IMR-90 (cell line): Measurements from ENCODE around the gene IGLON5.

Experiments
- BHLHE40 ChIP-seq: fragments of 150-350 bp; IDR thresholded peaks from 2 replicates; pipeline ENCODE4 v1.6.1; 2016; ENCODE audit warnings: mild to moderate bottlenecking, low read depth, low read length
- CEBPB ChIP-seq: IDR thresholded peaks from 2 replicates; pipeline ENCODE4 v1.6.1; 2012; ENCODE audit warnings: low read depth, low read length, improper control_type of control experiment
- CHD1 ChIP-seq: IDR thresholded peaks from 2 replicates; pipeline ENCODE4 v1.6.1; 2012; ENCODE audit warnings: low read depth, low read length, improper control_type of control experiment
- MAFK ChIP-seq: IDR thresholded peaks from 2 replicates; pipeline ENCODE4 v1.6.1; 2012; ENCODE audit warnings: low read depth, low read length, improper control_type of control experiment
- MAZ ChIP-seq: IDR thresholded peaks from 2 replicates; pipeline ENCODE4 v1.6.1; 2012; ENCODE audit warnings: low read depth, mild to moderate bottlenecking, low read length, improper control_type of control experiment, moderate library complexity, borderline replicate concordance
- MXI1 ChIP-seq: IDR thresholded peaks from 2 replicates; pipeline ENCODE4 v1.6.1; 2012; ENCODE audit warnings: low read depth, mild to moderate bottlenecking, low read length, moderate library complexity, borderline replicate concordance
- POLR2A ChIP-seq: IDR thresholded peaks from 2 replicates; pipeline ENCODE4 v1.6.1; 2012; ENCODE audit warnings: mild to moderate bottlenecking, low read depth, low read length
- RAD21 ChIP-seq: IDR thresholded peaks from 2 replicates; pipeline ENCODE4 v1.6.1; 2012; ENCODE audit warnings: low read length, improper control_type of control experiment
- RCOR1 ChIP-seq: IDR thresholded peaks from 2 replicates; pipeline ENCODE4 v1.6.1; 2012; ENCODE audit warnings: mild to moderate bottlenecking, low read length, improper control_type of control experiment; ENCODE audit not compliant: insufficient replicate concordance
- RFX5 ChIP-seq: IDR thresholded peaks from 2 replicates; pipeline ENCODE4 v1.8.0; 2012; ENCODE audit warnings: low read depth, mild to moderate bottlenecking, low read length, moderate library complexity
- SMC3 ChIP-seq: fragments of 150-350 bp; IDR thresholded peaks from 2 replicates; pipeline ENCODE4 v1.6.1; 2016; ENCODE audit warnings: low read depth, mild to moderate bottlenecking, antibody characterized with exemption, low read length, moderate library complexity
- TF ChIP-seq, protein P1 (sequence below): conservative IDR thresholded peaks from 2 replicates; pipeline ENCODE4 v1.5.1; 2012; ENCODE audit warnings: mild to moderate bottlenecking, low read depth, low read length, improper control_type of control experiment
- TF ChIP-seq, protein P2 (sequence below): fragments of 150-350 bp; IDR thresholded peaks from 2 replicates; pipeline ENCODE4 v1.6.1; 2017; ENCODE audit warnings: mild to moderate bottlenecking, antibody characterized with exemption, low read length, low read depth
- TF ChIP-seq, protein P3 (sequence below): fragments of 150-350 bp; IDR thresholded peaks from 2 replicates; pipeline ENCODE4 v1.6.1; 2016; ENCODE audit warnings: low read depth, mild to moderate bottlenecking, low read length, moderate library complexity, borderline replicate concordance

- TF ChIP-seq POLR2A (no peak), BHLHE40 (no peak), CEBPB (no peak), CHD1 (no peak), MAZ (no peak), RAD21 (no peak), RFX5 (no peak), MXI1 (no peak), SMC3 (no peak), MAFK (no peak), RCOR1 (no peak)
- TF ChIP-seq, protein P1, sequence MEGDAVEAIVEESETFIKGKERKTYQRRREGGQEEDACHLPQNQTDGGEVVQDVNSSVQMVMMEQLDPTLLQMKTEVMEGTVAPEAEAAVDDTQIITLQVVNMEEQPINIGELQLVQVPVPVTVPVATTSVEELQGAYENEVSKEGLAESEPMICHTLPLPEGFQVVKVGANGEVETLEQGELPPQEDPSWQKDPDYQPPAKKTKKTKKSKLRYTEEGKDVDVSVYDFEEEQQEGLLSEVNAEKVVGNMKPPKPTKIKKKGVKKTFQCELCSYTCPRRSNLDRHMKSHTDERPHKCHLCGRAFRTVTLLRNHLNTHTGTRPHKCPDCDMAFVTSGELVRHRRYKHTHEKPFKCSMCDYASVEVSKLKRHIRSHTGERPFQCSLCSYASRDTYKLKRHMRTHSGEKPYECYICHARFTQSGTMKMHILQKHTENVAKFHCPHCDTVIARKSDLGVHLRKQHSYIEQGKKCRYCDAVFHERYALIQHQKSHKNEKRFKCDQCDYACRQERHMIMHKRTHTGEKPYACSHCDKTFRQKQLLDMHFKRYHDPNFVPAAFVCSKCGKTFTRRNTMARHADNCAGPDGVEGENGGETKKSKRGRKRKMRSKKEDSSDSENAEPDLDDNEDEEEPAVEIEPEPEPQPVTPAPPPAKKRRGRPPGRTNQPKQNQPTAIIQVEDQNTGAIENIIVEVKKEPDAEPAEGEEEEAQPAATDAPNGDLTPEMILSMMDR: 0 out of 2 replicates have a peak, but pooled peaks have one; percentile 11
- TF ChIP-seq, protein P2, sequence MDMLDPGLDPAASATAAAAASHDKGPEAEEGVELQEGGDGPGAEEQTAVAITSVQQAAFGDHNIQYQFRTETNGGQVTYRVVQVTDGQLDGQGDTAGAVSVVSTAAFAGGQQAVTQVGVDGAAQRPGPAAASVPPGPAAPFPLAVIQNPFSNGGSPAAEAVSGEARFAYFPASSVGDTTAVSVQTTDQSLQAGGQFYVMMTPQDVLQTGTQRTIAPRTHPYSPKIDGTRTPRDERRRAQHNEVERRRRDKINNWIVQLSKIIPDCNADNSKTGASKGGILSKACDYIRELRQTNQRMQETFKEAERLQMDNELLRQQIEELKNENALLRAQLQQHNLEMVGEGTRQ: no peak
- TF ChIP-seq, protein P3, sequence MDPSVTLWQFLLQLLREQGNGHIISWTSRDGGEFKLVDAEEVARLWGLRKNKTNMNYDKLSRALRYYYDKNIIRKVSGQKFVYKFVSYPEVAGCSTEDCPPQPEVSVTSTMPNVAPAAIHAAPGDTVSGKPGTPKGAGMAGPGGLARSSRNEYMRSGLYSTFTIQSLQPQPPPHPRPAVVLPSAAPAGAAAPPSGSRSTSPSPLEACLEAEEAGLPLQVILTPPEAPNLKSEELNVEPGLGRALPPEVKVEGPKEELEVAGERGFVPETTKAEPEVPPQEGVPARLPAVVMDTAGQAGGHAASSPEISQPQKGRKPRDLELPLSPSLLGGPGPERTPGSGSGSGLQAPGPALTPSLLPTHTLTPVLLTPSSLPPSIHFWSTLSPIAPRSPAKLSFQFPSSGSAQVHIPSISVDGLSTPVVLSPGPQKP: no peak
Measured at GRCh38 chr19:51327066-51328001, 15.9 kb downstream of the IGLON5 start.
